Measurements from ENCODE around the gene CXCR4.

The CXCR4 gene

DNA sequence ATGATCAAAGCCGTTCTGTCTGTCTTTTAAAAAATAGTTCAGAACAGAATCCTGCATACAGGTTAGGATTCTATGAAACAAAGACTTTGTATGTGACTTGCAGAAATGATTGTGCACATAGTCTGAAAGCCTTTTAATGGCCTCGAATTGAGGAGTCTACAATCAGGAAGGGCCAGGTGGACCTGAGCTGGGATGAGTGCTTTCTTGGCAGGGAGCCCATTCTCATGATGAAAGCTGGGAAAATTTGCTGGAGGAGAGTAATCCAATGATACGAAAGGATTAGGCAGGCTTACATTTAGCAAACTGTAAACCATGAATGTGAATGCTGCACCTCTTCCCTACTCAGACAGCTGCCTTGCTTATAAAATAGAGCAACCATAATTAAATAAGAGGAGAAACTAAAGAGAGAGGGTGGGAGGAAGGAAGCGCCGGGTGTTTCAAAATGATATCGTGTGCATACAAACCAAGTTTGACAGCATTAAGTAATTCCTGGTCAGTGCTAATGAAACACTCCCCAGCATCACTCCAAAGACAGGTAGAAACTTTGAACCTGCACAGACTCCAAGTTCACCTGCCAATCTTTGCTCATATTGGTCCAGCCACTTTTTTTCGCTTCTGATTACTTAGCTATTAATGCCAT lies 23.7 kb upstream of the CXCR4 start:
- DNase-seq (ENCODE audit: low spot score): no peak
- Histone ChIP-seq H3K4me1 (ENCODE audit: insufficient read depth, poor library complexity, severe bottlenecking) (no peaks in the 10 kb centered on the region), H3K27ac (ENCODE audit: poor library complexity, severe bottlenecking) (no peak overlapping the region), H3K4me3 (ENCODE audit: severe bottlenecking) (no peak overlapping the region), H3K27me3 (ENCODE audit: insufficient read depth, poor library complexity, severe bottlenecking) (peaks cover 25% of the 10 kb centered on the region), H3K9me3 (ENCODE audit: severe bottlenecking) (no peaks in the 10 kb centered on the region), H3K36me3 (ENCODE audit: low read depth) (no peaks in the 10 kb centered on the region)
- TF ChIP-seq CTCF (IDR thresholded peaks at IDR 0.05; ENCODE audit: poor library complexity, severe bottlenecking): no peak
- ATAC-seq (ENCODE audit: low read depth): no peak; the same call in 2 of the 3 replicates

GRCh38 chr2:136139631-136140030 lies 21.7 kb upstream of the CXCR4 start:
- Histone ChIP-seq H3K36me3 (ENCODE audit: low read depth) (no peaks in the 10 kb centered on the region), H3K4me1 (ENCODE audit: insufficient read depth, poor library complexity, severe bottlenecking) (no peaks in the 10 kb centered on the region), H3K27me3 (ENCODE audit: insufficient read depth, poor library complexity, severe bottlenecking) (peaks cover 20% of the 10 kb centered on the region), H3K9me3 (ENCODE audit: severe bottlenecking) (no peaks in the 10 kb centered on the region), H3K4me3 (ENCODE audit: severe bottlenecking) (no peak overlapping the region), H3K27ac (ENCODE audit: poor library complexity, severe bottlenecking) (no peak overlapping the region)
- DNase-seq (ENCODE audit: low spot score) (no peak), ATAC-seq (ENCODE audit: low read depth) (no peak)
- TF ChIP-seq CTCF (IDR thresholded peaks at IDR 0.05; ENCODE audit: poor library complexity, severe bottlenecking): no peak

DNA sequence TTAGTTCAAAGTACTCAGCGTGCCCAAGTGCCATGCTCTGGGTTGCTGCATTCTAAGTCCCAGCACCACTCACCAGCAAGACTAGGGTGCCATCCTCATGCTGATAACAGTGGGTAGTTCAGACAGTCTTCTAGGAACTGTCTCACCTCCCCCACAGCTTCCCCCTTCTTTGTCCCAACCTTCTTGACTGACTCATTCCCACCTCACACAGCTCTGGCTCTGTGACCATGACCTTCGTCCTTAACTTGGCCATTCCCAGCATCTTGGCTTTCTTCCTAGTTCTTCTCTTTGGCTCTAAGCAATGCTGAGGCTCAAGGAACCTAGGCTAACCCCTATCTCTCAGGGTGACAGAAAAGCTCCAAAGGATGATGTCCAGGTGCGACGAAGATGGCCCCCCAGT lies 20.0 kb upstream of the CXCR4 start:
- Histone ChIP-seq H3K27ac (ENCODE audit: poor library complexity, severe bottlenecking) (no peak overlapping the region), H3K4me3 (ENCODE audit: severe bottlenecking) (no peak overlapping the region), H3K27me3 (ENCODE audit: insufficient read depth, poor library complexity, severe bottlenecking) (peaks cover 15% of the 10 kb centered on the region), H3K36me3 (ENCODE audit: low read depth) (no peaks in the 10 kb centered on the region), H3K9me3 (ENCODE audit: severe bottlenecking) (no peaks in the 10 kb centered on the region), H3K4me1 (ENCODE audit: insufficient read depth, poor library complexity, severe bottlenecking) (no peaks in the 10 kb centered on the region)
- TF ChIP-seq CTCF (IDR thresholded peaks at IDR 0.05; ENCODE audit: poor library complexity, severe bottlenecking): no peak
- ATAC-seq (ENCODE audit: low read depth): no peak
- DNase-seq (ENCODE audit: low spot score): no peak

GRCh38 chr2:136136931-136137330 lies 19.0 kb upstream of the CXCR4 start:
- Histone ChIP-seq H3K4me3 (ENCODE audit: severe bottlenecking) (no peak overlapping the region), H3K9me3 (ENCODE audit: severe bottlenecking) (no peaks in the 10 kb centered on the region), H3K4me1 (ENCODE audit: insufficient read depth, poor library complexity, severe bottlenecking) (no peaks in the 10 kb centered on the region), H3K36me3 (ENCODE audit: low read depth) (no peaks in the 10 kb centered on the region), H3K27ac (ENCODE audit: poor library complexity, severe bottlenecking) (no peak overlapping the region), H3K27me3 (ENCODE audit: insufficient read depth, poor library complexity, severe bottlenecking) (peaks cover 8% of the 10 kb centered on the region)
- ATAC-seq (ENCODE audit: low read depth): no peak
- TF ChIP-seq CTCF (IDR thresholded peaks at IDR 0.05; ENCODE audit: poor library complexity, severe bottlenecking): no peak
- DNase-seq (ENCODE audit: low spot score): no peak
